Fibroblast of lung (primary cell): ENCODE measurements around the gene MEF2A.

Source experiments
- CTCF ChIP-seq, 2 donors: IDR thresholded peaks in 1 of 2; conservative IDR thresholded peaks in 1 of 2; 1 replicate in 1 of 2; 2 replicates in 1 of 2; pipeline ENCODE4 v1.5.1; 2011 to 2012; ENCODE audit warnings: low read length in 2 of 2, control low read depth in 1 of 2, inconsistent platforms in 1 of 2, low read depth in 1 of 2, mild to moderate bottlenecking in 1 of 2
- EZH2 ChIP-seq: IDR thresholded peaks from 2 replicates; pipeline ENCODE4 v1.5.1; 2012; ENCODE audit warnings: low read length, control low read depth, mild to moderate bottlenecking; ENCODE audit errors: missing control alignments

- TF ChIP-seq CTCF (conservative IDR thresholded peaks at IDR 0.05 in 1 of 2, IDR thresholded peaks at IDR 0.05 in 1 of 2; ENCODE audit: low read depth in 1 of 2, low read length in 2 of 2) (no peak), EZH2 (no peak)
These were observed 92.2 kb downstream of the MEF2A start for GRCh38 chr15:99657996-99658395.
